ENCODE data around the gene FUT7. TPM values are rescaled to one million over a fixed set of nuclear protein-coding genes. Genes with fewer than 3 reads are reported as not detected.

Gene FUT7
- total RNA-seq, 1 experiment from 2014 or later: 0.12 TPM

DNA sequence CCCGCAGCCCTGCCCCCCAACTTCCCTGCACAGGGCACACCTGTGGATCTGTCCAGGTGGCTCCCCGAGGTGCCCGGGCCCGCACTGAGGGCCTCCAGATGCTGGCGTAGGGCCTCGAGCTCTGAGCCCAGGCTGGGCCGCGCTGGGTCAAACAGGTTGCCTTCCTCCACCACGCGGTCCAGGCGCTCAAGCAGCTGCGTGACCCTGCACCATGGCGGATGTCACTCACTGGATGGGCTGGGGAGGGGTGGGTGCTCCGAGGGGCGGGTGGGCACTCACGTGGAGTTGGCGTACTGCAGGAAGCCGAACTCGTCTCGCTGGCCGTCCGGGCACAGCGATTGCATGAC, 9.3 kb downstream of the FUT7 start:
- Mint-ChIP-seq H3K36me3 (ENCODE audit: insufficient read depth, unreplicated experiment) (no peaks in the 10 kb centered on the region), H3K27ac (ENCODE audit: low read depth, unreplicated experiment) (no peak overlapping the region), H3K9me3 (ENCODE audit: unreplicated experiment) (no peaks in the 10 kb centered on the region), H3K27me3 (ENCODE audit: insufficient read depth, unreplicated experiment) (no peaks in the 10 kb centered on the region), H3K4me3 (ENCODE audit: unreplicated experiment) (no peak overlapping the region), H3K4me1 (ENCODE audit: insufficient read depth, unreplicated experiment) (no peaks in the 10 kb centered on the region)
- no peak for DNase-seq (ENCODE audit: unreplicated experiment)
- BruUV-seq (replicated peaks): no TSS peak
- no peak for TF ChIP-seq CTCF (IDR thresholded peaks at IDR 0.05; ENCODE audit: unreplicated experiment)
- POLR2A ChIA-PET: no interaction called here
- intact Hi-C loops (cut with micrococcal nuclease): no loop called here
- CTCF ChIA-PET: interaction anchor here (0.6 kb wide), 1 partner anchor 239 kb away, joined by 3 read pairs; no protein-coding TSS in a partner anchor

DNA sequence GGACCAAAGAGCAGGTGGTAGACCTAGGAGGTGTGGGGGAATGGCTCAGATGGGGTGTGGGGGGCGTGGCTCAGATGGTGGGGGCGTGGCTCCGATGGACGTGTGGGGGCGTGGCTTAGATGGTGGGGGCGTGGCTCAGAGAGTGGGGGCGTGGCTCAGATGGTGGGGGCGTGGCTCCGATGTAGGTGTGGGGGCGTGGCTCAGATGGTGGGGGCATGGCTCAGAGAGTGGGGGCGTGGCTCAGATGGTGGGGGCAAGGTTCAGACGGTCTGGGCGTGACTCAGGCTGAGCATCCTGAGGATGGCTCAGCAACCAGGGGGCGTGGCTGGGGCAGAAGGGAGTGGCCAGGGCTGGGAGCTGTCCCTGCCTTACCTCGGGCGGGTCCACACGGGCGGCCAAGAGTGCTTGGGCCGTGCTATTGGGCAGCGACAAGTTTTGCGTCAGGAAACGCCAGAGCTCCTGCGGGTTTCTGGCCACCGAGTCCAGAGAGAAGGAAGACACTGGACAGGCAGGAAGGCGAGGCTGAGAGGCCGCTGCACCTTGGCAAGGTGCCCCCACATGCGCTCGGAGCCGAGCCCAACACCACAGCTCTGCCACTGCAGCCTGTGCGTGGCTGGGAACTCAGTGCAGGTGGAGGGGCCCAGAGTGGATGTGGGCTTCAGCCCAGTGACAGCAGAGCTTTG, 9.8 kb downstream of the FUT7 start:
- POLR2A ChIA-PET: no interaction called here
- H3K27me3 Mint-ChIP-seq (ENCODE audit: insufficient read depth, unreplicated experiment): no peaks in the 10 kb centered on the region
- H3K27ac Mint-ChIP-seq (ENCODE audit: low read depth, unreplicated experiment): no peak overlapping the region
- H3K4me1 Mint-ChIP-seq (ENCODE audit: insufficient read depth, unreplicated experiment): no peaks in the 10 kb centered on the region
- TF ChIP-seq CTCF (IDR thresholded peaks at IDR 0.05; ENCODE audit: unreplicated experiment): no peak
- CTCF ChIA-PET: interaction anchor here (0.6 to 1.4 kb wide), 3 partner anchors 13 to 239 kb away, joined by 3 read pairs; partner anchors contain the start of gene NPDC1
- peaks cover 2% of the 10 kb centered on the region for H3K36me3 Mint-ChIP-seq (ENCODE audit: insufficient read depth, unreplicated experiment)
- BruUV-seq (replicated peaks): no TSS peak
- no peaks in the 10 kb centered on the region for H3K9me3 Mint-ChIP-seq (ENCODE audit: unreplicated experiment)
- peak; percentile 93 for DNase-seq (ENCODE audit: unreplicated experiment)
- H3K4me3 Mint-ChIP-seq (ENCODE audit: unreplicated experiment): no peak overlapping the region
- intact Hi-C loops (cut with micrococcal nuclease): no loop called here

GRCh38 chr9:137021568-137021978, 10.3 kb downstream of the FUT7 start:
- DNase-seq (ENCODE audit: unreplicated experiment): no peak
- Mint-ChIP-seq H3K4me3 (ENCODE audit: unreplicated experiment) (no peak overlapping the region), H3K27ac (ENCODE audit: low read depth, unreplicated experiment) (no peak overlapping the region), H3K36me3 (ENCODE audit: insufficient read depth, unreplicated experiment) (peaks cover 8% of the 10 kb centered on the region), H3K9me3 (ENCODE audit: unreplicated experiment) (no peaks in the 10 kb centered on the region), H3K27me3 (ENCODE audit: insufficient read depth, unreplicated experiment) (no peaks in the 10 kb centered on the region), H3K4me1 (ENCODE audit: insufficient read depth, unreplicated experiment) (no peaks in the 10 kb centered on the region)
- CTCF ChIA-PET: interaction anchor here (1.0 to 1.4 kb wide), 3 partner anchors 8 to 25 kb away, joined by 3 read pairs; partner anchors contain the start of gene NPDC1
- intact Hi-C loops (cut with micrococcal nuclease): no loop called here
- TF ChIP-seq CTCF (IDR thresholded peaks at IDR 0.05; ENCODE audit: unreplicated experiment): no peak
- BruUV-seq (replicated peaks): no TSS peak
- POLR2A ChIA-PET: no interaction called here

GRCh38 chr9:137020771-137021567, 10.9 kb downstream of the FUT7 start:
- no TSS peak for BruUV-seq (replicated peaks)
- ChIA-PET POLR2A (interaction anchor here (0.6 kb wide), 1 partner anchor 117 kb away, joined by 4 read pairs; no protein-coding TSS in a partner anchor), CTCF (interaction anchor here (0.6 to 1.4 kb wide), 6 partner anchors 9 to 26 kb away, joined by 3 to 4 read pairs (median 3); partner anchors contain the start of gene NPDC1)
- H3K9me3 Mint-ChIP-seq (ENCODE audit: unreplicated experiment): no peaks in the 10 kb centered on the region
- H3K4me1 Mint-ChIP-seq (ENCODE audit: insufficient read depth, unreplicated experiment): no peaks in the 10 kb centered on the region
- no peak overlapping the region for H3K27ac Mint-ChIP-seq (ENCODE audit: low read depth, unreplicated experiment)
- no peak overlapping the region for H3K4me3 Mint-ChIP-seq (ENCODE audit: unreplicated experiment)
- intact Hi-C loops (cut with micrococcal nuclease): no loop called here
- no peak for TF ChIP-seq CTCF (IDR thresholded peaks at IDR 0.05; ENCODE audit: unreplicated experiment)
- no peaks in the 10 kb centered on the region for H3K27me3 Mint-ChIP-seq (ENCODE audit: insufficient read depth, unreplicated experiment)
- no peak for DNase-seq (ENCODE audit: unreplicated experiment)
- peaks cover 9% of the 10 kb centered on the region for H3K36me3 Mint-ChIP-seq (ENCODE audit: insufficient read depth, unreplicated experiment)
